Spleen (tissue), 11 donors: ENCODE results near the gene TRPM2. TPM values are rescaled to one million over a fixed set of nuclear protein-coding genes. Genes with fewer than 3 reads are reported as not detected.
A peak's percentile ranks its signal among the peaks of the same experiment; 100 is the strongest.
"Not testable (repeated sequence)": the region's sequence is repeated elsewhere in the genome, so short reads cannot be mapped to it uniquely, and the experiment has no call there.

ENCODE experiments used
- DNase-seq: peaks from one replicate; pipeline ENCODE4 v3.0.0-alpha.2; 2020
- H3K27ac ChIP-seq, 8 donors: fragments of 200-600 bp; sonication (generic) in 7 of 8; 1 replicate in 4 of 8; 2 replicates in 4 of 8; pipeline versions ENCODE4 v1.5.0 to v1.8.0; 2016 to 2021; ENCODE audit warnings: inconsistent platforms in 4 of 8, mild to moderate bottlenecking in 4 of 8, moderate library complexity in 1 of 8
- H3K27me3 ChIP-seq, 7 donors: fragments of 200-600 bp; sonication (generic) in 6 of 7; replicated peaks in 1 of 7; 1 replicate in 4 of 7; 2 replicates in 3 of 7; pipeline versions ENCODE4 v1.5.0 to v1.8.0; 2016 to 2021; ENCODE audit warnings: inconsistent platforms in 3 of 7, mild to moderate bottlenecking in 1 of 7
- H3K36me3 ChIP-seq, 6 donors: fragments of 200-600 bp; sonication (generic) in 5 of 6; 1 replicate in 4 of 6; 2 replicates in 2 of 6; pipeline versions ENCODE4 v1.5.0 to v1.8.0; 2016 to 2021; ENCODE audit warnings: inconsistent platforms in 2 of 6
- H3K4me1 ChIP-seq, 6 donors: fragments of 200-600 bp; sonication (generic) in 5 of 6; 1 replicate in 3 of 6; 2 replicates in 3 of 6; pipeline versions ENCODE4 v1.5.0 to v1.8.0; 2016 to 2021; ENCODE audit warnings: inconsistent platforms in 3 of 6
- H3K4me3 ChIP-seq, 8 donors: fragments of 200-600 bp; sonication (generic) in 7 of 8; 1 replicate in 4 of 8; 2 replicates in 4 of 8; pipeline versions ENCODE4 v1.5.0 to v1.8.0; 2016 to 2021; ENCODE audit warnings: inconsistent platforms in 4 of 8, mild to moderate bottlenecking in 4 of 8, moderate library complexity in 2 of 8
- H3K9me3 ChIP-seq, 8 donors: fragments of 200-600 bp; sonication (generic) in 7 of 8; 1 replicate in 4 of 8; 2 replicates in 4 of 8; pipeline versions ENCODE4 v1.5.0 to v1.8.0; 2016 to 2021; ENCODE audit warnings: inconsistent platforms in 4 of 8
- CTCF ChIP-seq, 11 experiments: fragments of 200-600 bp in 7 of 11; fragments of 450-650 bp in 4 of 11; sonication (generic) in 4 of 11; IDR thresholded peaks in 8 of 11; conservative IDR thresholded peaks in 3 of 11; 1 replicate in 7 of 11; 2 replicates in 4 of 11; pipeline versions ENCODE4 v1.4.0 to v1.8.0; 2016 to 2021; ENCODE audit warnings: antibody characterized with exemption in 11 of 11, inconsistent platforms in 4 of 11, mild to moderate bottlenecking in 1 of 11
- POLR2A ChIP-seq, 3 donors: fragments of 450-650 bp; IDR thresholded peaks; one replicate each; pipeline ENCODE4 v1.5.1; 2017; ENCODE audit warnings: antibody characterized with exemption in 3 of 3, mild to moderate bottlenecking in 1 of 3
- POLR2AphosphoS5 ChIP-seq, 3 donors: sonication (generic); formaldehyde crosslinking; IDR thresholded peaks; one replicate each; pipeline ENCODE4 v1.5.1; 2017; ENCODE audit warnings: antibody characterized with exemption in 3 of 3
- WGBS, 5 donors: extraction: QIAGEN DNeasy Blood & Tissue Kit in 3 of 5; methylation state at CpG; one replicate each; pipeline versions ENCODE4 v1.1.5 to v1.1.7; 2013 to 2018; 5-methylcytosine and 5-hydroxymethylcytosine counted together
- intact Hi-C: fragments of 100-400 bp; cut with DNase I; formaldehyde crosslinking; loops from one replicate; pipeline ENCODE4 v1.15.0; 2023; ENCODE audit warnings: low total_unique reads
- polyA plus RNA-seq, 3 donors: library from polyadenylated mRNA; stranded (reverse); fragments of 200-250 nt; gene quantifications; one replicate each; pipeline ENCODE4 v1.2.1, GENCODE V29; 2013
- total RNA-seq, 7 donors: library from RNA; depleted of rRNA in 3 of 7; stranded (reverse); fragments of >200 nt in 3 of 7; fragmentation: NEBNext Ultra II Directional in 4 of 7; extraction: Animal tissue kit (Norgen Biotek cat#: 25700) in 4 of 7; gene quantifications; one replicate each; pipeline versions ENCODE4 v1.1.0 to v1.2.1, GENCODE V29; 2016 to 2021
- donor health status: healthy with polysubstance abuse.
- donor health status: DM: no; HTN: no; CAD: no; lungs with moderate emphysema.
- donor health status: DM: no; HTN: no; CAD: no.
- donor health status: Bipolar disorder and iron deficiency.
- donor health status: healthy.
- donor health status: DM: no; HTN: no; CAD: no.
- donor health status: DM: yes; HTN: yes; CAD: no.

The TRPM2 gene
- total and polyA plus RNA-seq, 10 donors, result 10.4 to 44.1 (median 23.3) TPM

GRCh38 chr21:44401386-44402160, 48.2 kb downstream of the TRPM2 start:
- intact Hi-C loops, result no loop called here
- Histone ChIP-seq H3K4me1 (no peaks in the 10 kb centered on the region), H3K36me3 (peaks cover 0 to 83% (median 28%) of the 10 kb centered on the region in 6 donors), H3K27ac (no peak overlapping the region), H3K27me3 (no peaks in the 10 kb centered on the region), H3K4me3 (no peak overlapping the region), H3K9me3 (no peaks in the 10 kb centered on the region)
- DNase-seq, result peak; percentile 65
- no peak for TF ChIP-seq POLR2AphosphoS5 (IDR thresholded peaks at IDR 0.05)
- no peak for TF ChIP-seq POLR2A (IDR thresholded peaks at IDR 0.05)
- TF ChIP-seq CTCF (IDR thresholded peaks at IDR 0.05 in 8 of 11, conservative IDR thresholded peaks at IDR 0.05 in 3 of 11), result no peak
- WGBS, 5 donors, result 83 to 90% (median 89%) methylated on average over 23 to 32 of the region's 32 CpGs

- intact Hi-C loops, result no loop called here
These were observed 49.1 kb downstream of the TRPM2 start for GRCh38 chr21:44402323-44403105.

GRCh38 chr21:44403106-44404020, 49.9 kb downstream of the TRPM2 start:
- Histone ChIP-seq H3K4me1 (no peaks in the 10 kb centered on the region), H3K36me3 (peaks cover 0 to 85% (median 30%) of the 10 kb centered on the region in 6 donors), H3K27ac (no peak overlapping the region), H3K4me3 (no peak overlapping the region), H3K9me3 (no peaks in the 10 kb centered on the region), H3K27me3 (no peaks in the 10 kb centered on the region)
- peak; percentile 38 for DNase-seq
- intact Hi-C loops, result no loop called here
- TF ChIP-seq POLR2A (IDR thresholded peaks at IDR 0.05), result no peak
- TF ChIP-seq POLR2AphosphoS5 (IDR thresholded peaks at IDR 0.05), result no peak
- no peak for TF ChIP-seq CTCF (IDR thresholded peaks at IDR 0.05 in 8 of 11, conservative IDR thresholded peaks at IDR 0.05 in 3 of 11)
- WGBS, 5 donors, result 87 to 98% (median 90%) methylated on average over 3 of the region's 3 CpGs

More at GRCh38 chr21:44402323-44403105, 49.1 kb downstream of the TRPM2 start:
- no peak overlapping the region for H3K27ac ChIP-seq
- H3K4me3 ChIP-seq, result no peak overlapping the region
- peaks cover 0 to 85% (median 30%) of the 10 kb centered on the region in 6 donors for H3K36me3 ChIP-seq
- no peaks in the 10 kb centered on the region for H3K4me1 ChIP-seq
- peak; percentile 49 for DNase-seq
- no peaks in the 10 kb centered on the region for H3K27me3 ChIP-seq
- TF ChIP-seq POLR2AphosphoS5 (IDR thresholded peaks at IDR 0.05) (no peak), POLR2A (IDR thresholded peaks at IDR 0.05) (no peak), CTCF (IDR thresholded peaks at IDR 0.05 in 8 of 11, conservative IDR thresholded peaks at IDR 0.05 in 3 of 11) (no peak)
- H3K9me3 ChIP-seq, result no peaks in the 10 kb centered on the region
- WGBS, 5 donors, result 88 to 91% (median 91%) methylated on average over 11 to 17 of the region's 17 CpGs

GRCh38 chr21:44404482-44404881, 51.1 kb downstream of the TRPM2 start:
- H3K27me3 ChIP-seq, H3K27ac ChIP-seq, H3K4me1 ChIP-seq, DNase-seq, H3K9me3 ChIP-seq, H3K4me3 ChIP-seq, intact Hi-C loops: not testable (repeated sequence)
- WGBS, 5 donors, result 91 to 93% (median 92%) methylated on average over 7 of the region's 7 CpGs
- H3K36me3 ChIP-seq, result peaks cover 0 to 79% (median 23%) of the 10 kb centered on the region in 6 donors
